HUES48 (cell line): ENCODE data around the gene OR10H1.
"Not testable (repeated sequence)": the region's sequence is repeated elsewhere in the genome, so short reads cannot be mapped to it uniquely, and the experiment has no call there.

ENCODE experiments used
- H3K27ac ChIP-seq: one replicate; pipeline ENCODE4 v1.7.0; 2013; ENCODE audit warnings: low read depth, low read length, inconsistent platforms
- H3K27me3 ChIP-seq: 2 replicates; pipeline ENCODE4 v1.6.1; 2013; ENCODE audit warnings: mild to moderate bottlenecking, low read length; ENCODE audit not compliant: control insufficient read depth, insufficient read depth
- H3K36me3 ChIP-seq: 2 replicates; pipeline ENCODE4 v1.6.1; 2013; ENCODE audit warnings: low read length; ENCODE audit not compliant: control insufficient read depth, insufficient read depth
- H3K4me1 ChIP-seq: 2 replicates; pipeline ENCODE4 v1.6.1; 2013; ENCODE audit warnings: mild to moderate bottlenecking, low read length; ENCODE audit not compliant: control insufficient read depth, insufficient read depth
- H3K4me3 ChIP-seq: 2 replicates; pipeline ENCODE4 v1.5.1; 2013; ENCODE audit warnings: mild to moderate bottlenecking, low read depth, low read length
- H3K9ac ChIP-seq: 2 replicates; pipeline ENCODE4 v1.6.1; 2013; ENCODE audit warnings: mild to moderate bottlenecking, low read depth, low read length, moderate library complexity
- H3K9me3 ChIP-seq: 2 replicates; pipeline ENCODE4 v1.6.1; 2013; ENCODE audit warnings: low read length; ENCODE audit not compliant: control insufficient read depth, insufficient read depth

OR10H1 gene

DNA sequence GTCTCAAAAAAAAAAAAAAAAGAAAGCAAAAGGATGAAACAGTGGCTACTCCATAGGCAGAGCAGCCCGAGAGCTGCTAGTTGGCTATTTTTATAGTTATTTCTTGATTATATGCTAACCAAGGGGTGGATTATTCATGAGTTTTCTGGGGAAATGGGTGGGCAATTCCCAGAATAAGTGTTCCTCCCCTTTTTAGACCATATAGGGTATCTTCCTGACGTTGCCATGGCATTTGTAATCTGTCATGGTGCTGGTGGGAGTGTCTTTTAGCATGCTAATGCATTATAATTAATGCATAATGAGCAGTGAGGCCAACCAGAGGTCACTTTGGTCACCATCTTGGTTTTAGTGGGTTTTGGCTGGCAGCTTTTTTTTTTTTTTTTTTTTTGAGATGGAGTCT is 25.4 kb upstream of the OR10H1 start:
- H3K36me3 ChIP-seq, result no peaks in the 10 kb centered on the region
- H3K9ac ChIP-seq, result no peak overlapping the region
- peaks cover 69% of the 10 kb centered on the region for H3K9me3 ChIP-seq
- H3K4me1 ChIP-seq, result no peaks in the 10 kb centered on the region
- no peaks in the 10 kb centered on the region for H3K27me3 ChIP-seq
- H3K27ac ChIP-seq, result no peak overlapping the region
- no peak overlapping the region for H3K4me3 ChIP-seq

GRCh38 chr19:15839888-15840287 is 24.4 kb upstream of the OR10H1 start:
- not testable (repeated sequence) for H3K4me1 ChIP-seq, H3K27ac ChIP-seq, H3K27me3 ChIP-seq, H3K9ac ChIP-seq, H3K4me3 ChIP-seq, H3K36me3 ChIP-seq
- H3K9me3 ChIP-seq, result peaks cover 75% of the 10 kb centered on the region

DNA sequence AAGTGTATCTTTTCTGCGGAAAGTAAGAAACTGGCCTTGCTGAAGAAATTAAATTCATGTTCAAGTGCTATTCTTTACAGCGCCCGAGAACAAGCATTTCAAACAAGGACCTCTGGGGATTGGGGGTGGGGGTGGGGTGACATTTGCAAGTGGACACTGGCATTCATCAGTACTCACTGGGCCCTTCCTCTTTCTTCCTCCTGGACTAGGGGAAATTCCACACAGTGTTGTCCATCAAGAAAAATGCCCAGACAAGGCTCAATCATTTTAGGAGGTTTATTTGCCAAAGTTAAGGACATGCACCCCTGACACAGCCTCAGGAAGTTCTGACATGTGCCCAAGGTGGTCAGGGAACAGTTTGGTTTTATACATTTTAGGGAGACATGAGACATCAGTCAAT is 22.9 kb upstream of the OR10H1 start:
- Histone ChIP-seq H3K9me3 (peaks cover 79% of the 10 kb centered on the region), H3K4me3 (no peak overlapping the region), H3K27ac (no peak overlapping the region), H3K27me3 (no peaks in the 10 kb centered on the region), H3K9ac (no peak overlapping the region), H3K36me3 (no peaks in the 10 kb centered on the region), H3K4me1 (no peaks in the 10 kb centered on the region)

DNA sequence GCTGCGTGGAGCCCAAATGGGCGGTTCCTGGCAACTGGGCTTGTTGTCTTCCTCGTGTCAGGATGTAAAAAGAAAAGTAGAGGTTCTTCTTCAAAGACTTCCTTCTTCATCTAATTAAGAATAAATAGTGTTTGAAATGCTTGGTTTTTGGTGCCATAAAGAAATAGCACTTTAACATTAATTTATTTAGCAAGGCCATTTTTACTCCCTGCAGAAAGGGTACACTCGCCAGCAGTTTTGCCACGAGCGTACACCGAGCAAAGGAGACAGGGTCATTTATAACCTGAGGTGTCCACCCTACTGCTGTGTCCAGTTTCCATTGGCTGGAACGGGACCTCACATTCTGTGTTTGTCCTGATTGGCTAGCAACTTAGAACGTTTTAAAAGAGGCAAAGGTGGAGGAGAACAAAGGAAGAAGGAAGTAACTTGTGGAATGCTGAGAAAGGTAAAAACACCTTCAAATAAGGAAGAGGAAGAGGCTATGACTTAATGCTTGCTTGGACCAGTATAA is 21.8 kb upstream of the OR10H1 start:
- Histone ChIP-seq H3K4me1 (no peaks in the 10 kb centered on the region), H3K9me3 (peaks cover 82% of the 10 kb centered on the region), H3K36me3 (no peaks in the 10 kb centered on the region), H3K9ac (no peak overlapping the region), H3K27me3 (no peaks in the 10 kb centered on the region), H3K4me3 (no peak overlapping the region), H3K27ac (no peak overlapping the region)

DNA sequence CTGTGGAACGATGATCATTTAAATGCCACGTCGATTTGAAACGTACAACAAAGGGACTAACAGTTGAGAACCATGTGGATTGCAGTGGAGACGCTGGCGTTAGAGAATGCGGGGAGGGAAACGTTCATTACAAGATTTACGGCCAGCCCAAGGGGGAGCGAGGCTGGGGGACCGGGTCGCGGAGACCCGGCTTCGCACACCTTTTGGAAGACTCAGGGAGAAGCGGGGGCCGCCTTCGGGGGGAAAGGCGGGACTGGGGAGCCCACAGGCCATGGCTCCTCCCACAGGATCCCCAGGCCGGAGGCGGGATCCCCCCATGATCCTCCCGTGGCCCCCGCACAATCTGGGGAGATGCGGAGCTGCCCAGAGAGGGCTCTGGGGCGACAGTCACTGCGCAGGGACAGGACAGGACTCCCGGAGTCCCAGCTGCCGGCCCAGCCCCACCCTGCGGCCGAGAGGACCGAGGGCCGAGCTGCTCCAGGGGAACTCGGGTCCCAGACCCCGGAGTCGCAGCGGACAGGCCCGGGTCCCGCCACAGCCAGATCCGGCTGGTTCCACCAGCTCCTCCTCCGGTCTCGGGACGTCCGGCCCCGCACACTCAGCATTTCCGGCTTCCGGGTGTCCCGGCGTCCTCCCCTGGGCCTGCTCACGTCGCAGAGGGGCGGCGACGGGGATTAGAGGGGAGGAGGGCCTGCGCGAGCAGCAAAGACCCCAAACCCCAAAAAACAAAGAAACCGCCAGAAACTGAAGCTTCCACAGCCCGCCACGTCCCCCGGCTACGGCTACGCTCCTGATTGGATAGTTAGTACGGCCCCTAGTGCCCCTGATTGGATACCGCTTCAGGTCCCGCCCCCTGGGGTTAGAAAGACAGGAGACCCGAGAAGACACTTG is 21.1 kb upstream of the OR10H1 start:
- Histone ChIP-seq H3K4me1 (no peaks in the 10 kb centered on the region), H3K27me3 (no peaks in the 10 kb centered on the region), H3K9me3 (peaks cover 82% of the 10 kb centered on the region), H3K27ac (no peak overlapping the region), H3K4me3 (peak overlapping the region; percentile 32; the same call in 1 of the 2 replicates), H3K9ac (no peak overlapping the region), H3K36me3 (no peaks in the 10 kb centered on the region)

- H3K27me3 ChIP-seq, H3K9ac ChIP-seq, H3K4me1 ChIP-seq, H3K27ac ChIP-seq, H3K36me3 ChIP-seq: not testable (repeated sequence)
- H3K9me3 ChIP-seq, result peaks cover 87% of the 10 kb centered on the region
- H3K4me3 ChIP-seq, result peak overlapping the region; percentile 32; the same call in 1 of the 2 replicates
Observed at GRCh38 chr19:15835565-15836329, 20.3 kb upstream of the OR10H1 start.

GRCh38 chr19:15834232-15834631 is 18.8 kb upstream of the OR10H1 start:
- not testable (repeated sequence) for H3K36me3 ChIP-seq, H3K9ac ChIP-seq, H3K4me3 ChIP-seq, H3K27me3 ChIP-seq, H3K27ac ChIP-seq, H3K4me1 ChIP-seq
- H3K9me3 ChIP-seq, result peaks cover 96% of the 10 kb centered on the region

GRCh38 chr19:15831626-15832025 is 16.2 kb upstream of the OR10H1 start:
- Histone ChIP-seq H3K4me3 (no peak overlapping the region; the same call in 1 of the 2 replicates), H3K36me3 (no peaks in the 10 kb centered on the region), H3K27me3 (no peaks in the 10 kb centered on the region), H3K4me1 (no peaks in the 10 kb centered on the region), H3K27ac (no peak overlapping the region), H3K9ac (no peak overlapping the region), H3K9me3 (peaks cover 91% of the 10 kb centered on the region)

DNA sequence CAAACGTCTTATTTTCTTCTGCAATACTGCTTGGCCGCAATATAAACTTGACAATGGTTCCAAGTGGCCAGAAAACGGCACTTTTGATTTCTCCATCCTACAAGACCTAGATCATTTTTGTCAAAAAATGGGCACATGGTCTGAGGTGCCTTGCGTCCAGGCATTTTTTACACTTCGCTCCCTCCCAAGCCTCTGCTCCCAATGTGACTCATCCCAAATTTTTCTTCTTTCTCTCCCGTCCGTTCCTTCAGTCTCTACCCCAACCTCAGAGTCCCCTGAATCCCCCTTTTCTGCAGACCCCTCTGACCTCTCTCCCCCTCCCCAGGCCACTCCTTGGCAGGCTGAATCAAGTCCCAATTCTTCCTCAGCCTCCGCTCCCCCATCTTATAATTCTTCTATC is 14.3 kb upstream of the OR10H1 start:
- Histone ChIP-seq H3K36me3 (no peaks in the 10 kb centered on the region), H3K9me3 (peaks cover 89% of the 10 kb centered on the region), H3K4me3 (no peak overlapping the region), H3K4me1 (no peaks in the 10 kb centered on the region), H3K27me3 (no peaks in the 10 kb centered on the region), H3K27ac (no peak overlapping the region), H3K9ac (no peak overlapping the region)

DNA sequence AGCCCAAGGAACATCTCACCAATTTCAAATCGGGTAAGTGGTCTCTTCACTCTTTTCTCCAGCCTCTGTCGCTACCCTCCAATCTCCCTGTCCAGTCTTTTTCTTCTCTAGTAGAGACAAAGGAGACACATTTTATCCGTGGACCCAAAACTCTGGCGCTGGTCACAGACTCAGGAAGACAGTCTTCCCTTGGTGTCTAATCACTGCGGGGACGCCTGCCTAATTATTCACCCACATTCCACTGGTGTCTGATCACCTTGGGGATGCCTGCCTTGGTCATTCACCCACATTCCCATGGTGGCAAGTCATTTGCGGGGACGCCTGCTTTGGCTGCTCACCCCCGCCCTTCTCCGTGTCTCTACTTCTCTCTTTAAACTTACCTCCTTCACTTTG is 13.8 kb upstream of the OR10H1 start:
- Histone ChIP-seq H3K4me1 (no peaks in the 10 kb centered on the region), H3K9me3 (peaks cover 89% of the 10 kb centered on the region), H3K4me3 (no peak overlapping the region)

More for the DNA sequence above, 13.8 kb upstream of the OR10H1 start:
- H3K27ac ChIP-seq, result no peak overlapping the region
- H3K36me3 ChIP-seq, result no peaks in the 10 kb centered on the region
- H3K9ac ChIP-seq, result no peak overlapping the region
- H3K27me3 ChIP-seq, result no peaks in the 10 kb centered on the region
